SU-DHL-6 (cell line): ENCODE results near the gene COX19.

Source experiments
- H2AFZ ChIP-seq: fragments of 200-600 bp; sonication (generic); 2 replicates; pipeline ENCODE4 v1.6.1; 2014; ENCODE audit warnings: low read depth, mild to moderate bottlenecking, moderate library complexity, mixed read lengths, antibody characterized with exemption, low read length; ENCODE audit not compliant: severe bottlenecking
- H3F3A ChIP-seq: fragments of 200-600 bp; shearing (Covaris generic); 2 replicates; pipeline ENCODE4 v1.6.0; 2016; ENCODE audit warnings: antibody characterized with exemption, mild to moderate bottlenecking; ENCODE audit not compliant: insufficient read depth
- H3K27ac ChIP-seq: fragments of 200-600 bp; sonication (generic); 2 replicates; pipeline ENCODE4 v1.5.1; 2016; ENCODE audit warnings: low read depth, mild to moderate bottlenecking, low read length, moderate library complexity, mixed read lengths
- H3K27me3 ChIP-seq: fragments of 200-600 bp; sonication (generic), shearing (Covaris generic); 2 replicates; pipeline ENCODE4 v1.6.0; 2014; ENCODE audit warnings: mild to moderate bottlenecking, low read length
- H3K36me3 ChIP-seq: fragments of 200-600 bp; sonication (generic); 2 replicates; pipeline ENCODE4 v1.6.1; 2014; ENCODE audit warnings: mild to moderate bottlenecking, low read length, mixed read lengths
- H3K4me2 ChIP-seq: fragments of 300-600, 200-600 bp; shearing (Covaris generic), sonication (generic); 2 replicates; pipeline ENCODE4 v1.6.0; 2014; ENCODE audit warnings: low read length, low read depth, mild to moderate bottlenecking; ENCODE audit not compliant: poor library complexity, severe bottlenecking
- H3K4me3 ChIP-seq: fragments of 200-600 bp; sonication (generic); 2 replicates; pipeline ENCODE4 v1.5.1; 2014; ENCODE audit warnings: antibody characterized with exemption, low read length, mild to moderate bottlenecking, mixed read lengths; ENCODE audit not compliant: insufficient read depth, poor library complexity, severe bottlenecking
- H3K79me2 ChIP-seq: fragments of 200-600 bp; sonication (generic); 2 replicates; pipeline ENCODE4 v1.6.1; 2014; ENCODE audit warnings: mild to moderate bottlenecking, low read length, moderate library complexity; ENCODE audit not compliant: insufficient read depth
- H3K9ac ChIP-seq: fragments of 200-600 bp; sonication (generic); 2 replicates; pipeline ENCODE4 v1.7.0; 2014; ENCODE audit warnings: mild to moderate bottlenecking, low read length
- H3K9me2 ChIP-seq: fragments of 200-600 bp; sonication (generic); replicated peaks from 2 replicates; pipeline ENCODE4 v1.6.1; 2014; ENCODE audit warnings: low read length; ENCODE audit not compliant: insufficient read depth
- H3K9me3 ChIP-seq: fragments of 200-600 bp; sonication (generic); 2 replicates; pipeline ENCODE4 v1.6.1; 2014; ENCODE audit warnings: low read length, mixed read lengths; ENCODE audit not compliant: insufficient read depth
- H4K20me1 ChIP-seq: fragments of 200-600 bp; sonication (generic); 2 replicates; pipeline ENCODE4 v1.6.1; 2014; ENCODE audit warnings: low read depth, mild to moderate bottlenecking, antibody characterized with exemption, low read length, moderate library complexity, mixed read lengths
- CTCF ChIP-seq: fragments of 200-600 bp; sonication (generic); IDR thresholded peaks from one replicate; pipeline ENCODE4 v1.5.1; 2017; ENCODE audit warnings: antibody characterized with exemption, mild to moderate bottlenecking, low read length, moderate library complexity; ENCODE audit not compliant: insufficient read depth, poor library complexity, severe bottlenecking
- EZH2phosphoT487 ChIP-seq: fragments of 200-600 bp; sonication (generic), shearing (Covaris generic); conservative IDR thresholded peaks from 2 replicates; pipeline ENCODE4 v1.6.1; 2018; ENCODE audit warnings: mild to moderate bottlenecking, antibody characterized with exemption, low read length, moderate library complexity, mixed read lengths

Gene COX19

GRCh38 chr7:921071-921461 is 54.3 kb downstream of the COX19 start:
- Histone ChIP-seq H3F3A (no peaks in the 10 kb centered on the region), H3K4me3 (no peak overlapping the region), H3K9ac (no peak overlapping the region), H3K79me2 (no peaks in the 10 kb centered on the region), H4K20me1 (no peaks in the 10 kb centered on the region), H3K36me3 (no peaks in the 10 kb centered on the region), H2AFZ (no peak overlapping the region), H3K27ac (no peak overlapping the region), H3K9me2 (no peaks in the 10 kb centered on the region), H3K27me3 (no peaks in the 10 kb centered on the region), H3K9me3 (no peaks in the 10 kb centered on the region), H3K4me2 (no peak overlapping the region)
- TF ChIP-seq CTCF (no peak), EZH2phosphoT487 (no peak)

- Histone ChIP-seq H3K79me2 (no peaks in the 10 kb centered on the region), H3K4me3 (no peak overlapping the region), H3F3A (no peaks in the 10 kb centered on the region), H2AFZ (no peak overlapping the region), H3K9me2 (no peaks in the 10 kb centered on the region), H3K9me3 (no peaks in the 10 kb centered on the region), H3K27ac (no peak overlapping the region), H4K20me1 (no peaks in the 10 kb centered on the region), H3K9ac (no peak overlapping the region), H3K4me2 (no peak overlapping the region), H3K36me3 (no peaks in the 10 kb centered on the region), H3K27me3 (no peaks in the 10 kb centered on the region)
- TF ChIP-seq EZH2phosphoT487 = no peak
- no peak for TF ChIP-seq CTCF
These were observed 54.8 kb downstream of the COX19 start for GRCh38 chr7:920351-921070.

DNA sequence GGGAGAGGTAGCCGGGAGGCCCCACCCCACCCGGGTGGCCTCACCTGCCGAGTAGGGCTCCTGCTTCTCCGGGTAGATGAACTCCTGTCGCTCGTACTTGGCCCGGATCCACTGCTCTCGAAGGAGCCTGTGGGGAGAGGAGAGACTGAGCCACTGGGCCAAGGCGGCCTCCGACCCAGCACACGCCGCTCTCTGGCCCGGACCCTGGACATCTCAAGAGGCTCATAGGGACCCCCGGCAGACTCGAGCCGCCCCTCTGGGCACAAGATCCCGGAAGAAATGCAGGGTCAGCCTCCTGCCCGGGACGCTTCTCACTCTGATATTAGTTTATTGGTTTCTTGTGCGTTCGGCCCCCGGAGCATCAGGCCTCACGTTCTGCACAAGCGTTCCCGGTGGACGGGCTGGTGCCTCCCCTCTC is 55.4 kb downstream of the COX19 start:
- H3F3A ChIP-seq = no peaks in the 10 kb centered on the region
- no peaks in the 10 kb centered on the region for H3K36me3 ChIP-seq
- H3K9ac ChIP-seq = no peak overlapping the region
- H3K79me2 ChIP-seq = no peaks in the 10 kb centered on the region
- H2AFZ ChIP-seq = no peak overlapping the region
- H3K27ac ChIP-seq = no peak overlapping the region
- H3K4me3 ChIP-seq = no peak overlapping the region
- H3K4me2 ChIP-seq = no peak overlapping the region
- no peaks in the 10 kb centered on the region for H3K9me3 ChIP-seq
- TF ChIP-seq EZH2phosphoT487 (no peak), CTCF (no peak)
- no peaks in the 10 kb centered on the region for H4K20me1 ChIP-seq
- no peaks in the 10 kb centered on the region for H3K9me2 ChIP-seq
- H3K27me3 ChIP-seq = no peaks in the 10 kb centered on the region
